Measurements from ENCODE around the gene ISLR2.

The ISLR2 gene

GRCh38 chr15:74170875-74171578, 40.6 kb downstream of the ISLR2 start:
- DNase-seq (ENCODE audit: low read depth), result no peak
- H3K4me3 ChIP-seq (replicated peaks; ENCODE audit: low read depth, low read length), result no peak overlapping the region
- TF ChIP-seq CTCF (IDR thresholded peaks at IDR 0.05; ENCODE audit: low read length, missing control alignments), result no peak

GRCh38 chr15:74171965-74172541, 41.7 kb downstream of the ISLR2 start:
- H3K4me3 ChIP-seq (replicated peaks; ENCODE audit: low read depth, low read length), result no peak overlapping the region
- no peak for DNase-seq (ENCODE audit: low read depth)
- TF ChIP-seq CTCF (IDR thresholded peaks at IDR 0.05; ENCODE audit: low read length, missing control alignments), result no peak

- peak; percentile 77 for DNase-seq (ENCODE audit: low read depth)
- TF ChIP-seq CTCF (IDR thresholded peaks at IDR 0.05; ENCODE audit: low read length, missing control alignments), result no peak
- no peak overlapping the region for H3K4me3 ChIP-seq (replicated peaks; ENCODE audit: low read depth, low read length)
Measured at GRCh38 chr15:74172701-74173379, 42.5 kb downstream of the ISLR2 start.

GRCh38 chr15:74173380-74174218, 43.2 kb downstream of the ISLR2 start, which contains the start of gene ISLR:
TSS of gene ISLR (plus strand) at chr15:74173710. CDS start at chr15:74174859, 1,149 bp downstream.
- DNase-seq (ENCODE audit: low read depth), result peak; percentile 75
- TF ChIP-seq CTCF (IDR thresholded peaks at IDR 0.05; ENCODE audit: low read length, missing control alignments), result no peak
- no peak within 1 kb of the TSS for H3K4me3 ChIP-seq (replicated peaks; ENCODE audit: low read depth, low read length)

- DNase-seq (ENCODE audit: low read depth), result no peak
- H3K4me3 ChIP-seq (replicated peaks; ENCODE audit: low read depth, low read length), result no peak overlapping the region
- no peak for TF ChIP-seq CTCF (IDR thresholded peaks at IDR 0.05; ENCODE audit: low read length, missing control alignments)
Measured at GRCh38 chr15:74174219-74174957, 44.0 kb downstream of the ISLR2 start.

- DNase-seq (ENCODE audit: low read depth), result no peak
- H3K4me3 ChIP-seq (replicated peaks; ENCODE audit: low read depth, low read length), result no peak overlapping the region
- no peak for TF ChIP-seq CTCF (IDR thresholded peaks at IDR 0.05; ENCODE audit: low read length, missing control alignments)
Measured at GRCh38 chr15:74174958-74175253, 44.5 kb downstream of the ISLR2 start.
